Stimulated activated CD8-positive, alpha-beta memory T cell treated with anti-CD3 and anti-CD28 coated beads, Interleukin-7, amount 100 ng/mL, for 48 hours (primary cell): ENCODE data around the gene PLPP2.

ENCODE experiments used
- DNase-seq, 2 donors: peaks; one replicate each; pipeline ENCODE4 v3.0.0-alpha.2; 2020; ENCODE audit warnings: low read depth in 1 of 2; ENCODE audit errors: extremely low read depth in 1 of 2

Gene PLPP2

GRCh38 chr19:317710-318508 is 26.7 kb upstream of the PLPP2 start:
- no peak for DNase-seq

- DNase-seq, result no peak
Measured at GRCh38 chr19:315811-316210, 24.6 kb upstream of the PLPP2 start.

- DNase-seq, result no peak
Measured at GRCh38 chr19:313988-314815, 23.0 kb upstream of the PLPP2 start.

- no peak for DNase-seq
Measured at GRCh38 chr19:313169-313987, 22.2 kb upstream of the PLPP2 start.

GRCh38 chr19:311813-312261 is 20.6 kb upstream of the PLPP2 start:
- DNase-seq, result no peak

- no peak for DNase-seq
Measured at GRCh38 chr19:310781-311496, 19.7 kb upstream of the PLPP2 start.

- no peak for DNase-seq
Measured at GRCh38 chr19:310141-310651, 19.0 kb upstream of the PLPP2 start.

GRCh38 chr19:309206-309565 is 18.0 kb upstream of the PLPP2 start:
- DNase-seq, result no peak

GRCh38 chr19:308471-309205 is 17.4 kb upstream of the PLPP2 start:
- DNase-seq, result no peak

- no peak for DNase-seq
Measured at GRCh38 chr19:307793-308420, 16.7 kb upstream of the PLPP2 start.

- no peak for DNase-seq
Measured at GRCh38 chr19:307111-307531, 15.9 kb upstream of the PLPP2 start.

- no peak for DNase-seq
Measured at GRCh38 chr19:306151-306900, 15.1 kb upstream of the PLPP2 start.

GRCh38 chr19:305240-306150 is 14.3 kb upstream of the PLPP2 start:
- no peak for DNase-seq

- no peak for DNase-seq
Measured at GRCh38 chr19:296476-297225, 5.4 kb upstream of the PLPP2 start.

- DNase-seq, result no peak
Measured at GRCh38 chr19:295687-296370, 4.6 kb upstream of the PLPP2 start.
